Measurements from ENCODE around the gene DDX5. TPM values are rescaled to one million over a fixed set of nuclear protein-coding genes. Genes with fewer than 3 reads are reported as not detected.
A peak's percentile ranks its signal among the peaks of the same experiment; 100 is the strongest.
"Not testable (repeated sequence)": the region's sequence is repeated elsewhere in the genome, so short reads cannot be mapped to it uniquely, and the experiment has no call there.

DDX5 gene
- total RNA-seq, 1 experiment from 2014 or later = 217 TPM

DNA sequence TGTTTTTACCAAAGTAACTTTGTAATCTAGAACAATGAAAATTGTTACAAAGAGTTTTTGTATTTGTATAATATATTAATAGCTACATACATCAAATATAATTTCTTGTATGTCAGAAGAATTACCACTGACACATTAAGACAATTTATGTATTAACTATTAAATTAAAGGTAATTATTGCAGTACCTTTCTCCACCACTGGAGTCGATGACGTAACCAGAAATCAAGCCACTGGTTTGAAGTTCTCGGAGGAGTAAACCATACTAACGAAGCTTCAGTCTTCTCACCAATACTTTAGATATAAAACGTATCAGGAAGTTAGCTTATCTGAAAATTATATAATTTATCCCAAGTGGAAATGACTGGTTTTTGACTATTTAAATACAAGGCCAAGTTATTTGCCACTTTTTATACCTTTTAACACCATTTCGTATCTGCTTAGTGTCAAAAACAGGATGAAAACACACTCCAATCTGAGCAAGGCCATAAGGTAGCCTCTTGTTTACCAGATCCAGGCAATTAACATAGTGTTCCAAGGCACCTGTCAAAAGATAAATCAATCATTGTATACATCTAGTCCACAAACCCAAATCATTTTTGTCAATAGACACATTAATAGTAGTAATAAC is 13.5 kb downstream of the DDX5 start:
- no peak for DNase-seq (ENCODE audit: low spot score)

DNA sequence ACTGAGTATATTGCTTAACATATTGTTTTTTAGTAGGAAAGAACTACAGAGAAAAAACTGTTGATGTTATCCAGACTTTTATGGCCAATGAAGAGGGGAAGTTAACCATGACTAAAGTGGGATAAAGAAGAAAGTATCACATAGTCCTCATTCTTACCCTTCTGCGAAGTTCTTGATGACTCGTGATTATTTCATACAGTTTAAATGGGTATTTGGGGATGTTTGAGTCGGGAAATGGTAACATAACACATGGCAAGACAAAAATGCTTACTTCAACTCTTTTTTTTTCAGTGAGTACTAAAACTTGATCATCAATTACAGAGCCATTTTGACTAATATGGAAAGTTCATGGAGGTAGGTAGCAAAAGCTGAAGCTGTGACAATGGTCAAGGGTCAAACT is 14.1 kb downstream of the DDX5 start:
- DNase-seq (ENCODE audit: low spot score) = no peak

DNA sequence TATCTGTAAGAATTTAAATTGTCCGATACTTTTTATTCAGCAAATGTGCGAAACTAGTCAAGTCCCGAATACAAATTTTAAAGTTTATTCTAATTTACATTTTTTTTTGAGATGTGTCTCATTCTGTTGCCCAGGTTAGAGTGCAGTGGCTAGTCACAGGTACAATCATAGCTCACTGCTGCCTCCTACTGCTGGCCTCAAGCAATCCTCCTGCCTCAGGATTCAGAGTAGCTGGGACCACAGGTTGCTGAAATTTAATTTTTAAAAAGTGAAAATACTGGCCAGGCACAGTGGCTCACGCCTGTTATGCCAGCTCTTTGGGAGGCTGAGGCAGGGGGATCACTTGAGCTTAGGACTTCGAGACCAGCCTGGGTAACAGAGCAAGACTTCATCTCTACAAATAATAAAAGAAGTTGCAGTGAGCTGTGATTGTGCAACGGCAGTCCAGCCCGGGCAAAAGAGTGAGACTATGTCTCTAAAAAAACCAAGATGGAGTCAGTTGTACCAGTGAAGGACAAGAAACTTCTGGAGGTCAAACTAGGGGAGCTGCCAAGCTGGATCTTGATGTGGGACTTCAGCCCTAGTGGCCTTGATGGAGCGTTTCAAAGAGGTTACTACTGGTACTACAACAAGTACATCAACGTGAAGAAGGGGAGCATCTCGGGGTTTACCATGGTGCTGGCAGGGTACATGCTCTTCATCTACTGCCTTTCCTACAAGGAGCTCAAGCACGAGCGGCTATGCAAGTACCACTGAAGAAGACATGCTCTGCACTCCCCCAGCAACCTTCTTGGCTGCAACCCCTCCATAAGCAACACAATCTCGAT is 14.8 kb downstream of the DDX5 start:
- peak; percentile 53 for DNase-seq (ENCODE audit: low spot score)

DNA sequence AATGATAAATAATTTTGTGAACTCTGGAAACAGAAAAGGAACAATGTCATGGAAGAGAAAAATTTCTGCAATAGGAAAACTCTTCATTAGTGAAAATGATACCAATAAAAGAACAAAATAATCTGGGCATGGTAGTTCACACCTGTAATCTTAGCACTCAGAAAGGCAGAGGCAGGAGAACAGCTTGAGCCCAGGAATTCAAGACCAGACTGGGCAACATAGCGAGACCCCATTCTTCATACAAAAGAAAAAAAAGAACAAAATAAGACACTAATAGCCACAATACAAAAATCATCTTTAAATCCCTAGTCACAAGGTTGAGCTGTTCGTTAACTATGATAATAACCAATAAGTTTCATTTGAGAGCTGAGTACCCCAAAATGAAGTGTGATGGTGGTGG is 17.8 kb downstream of the DDX5 start:
- no peak for DNase-seq (ENCODE audit: low spot score)

DNA sequence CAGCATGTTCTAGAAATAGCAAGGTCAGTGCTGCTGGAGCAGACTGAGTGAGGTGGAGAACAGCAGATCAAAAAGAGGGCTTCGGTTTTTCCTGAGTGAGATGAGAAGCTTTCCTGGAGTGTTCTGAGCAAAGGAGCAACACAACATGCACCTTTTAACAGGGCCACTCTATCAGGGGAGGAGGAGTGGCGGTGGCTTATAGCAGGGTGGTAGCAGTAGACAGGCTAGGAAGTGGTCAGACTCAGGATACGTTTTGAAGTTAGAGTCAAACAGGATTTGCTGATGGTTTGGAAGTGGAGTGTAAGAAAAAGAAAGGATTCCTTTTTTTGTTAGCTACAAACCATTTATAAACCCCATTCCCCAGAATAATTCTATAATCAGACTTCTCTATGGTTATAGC is 21.7 kb downstream of the DDX5 start:
- DNase-seq (ENCODE audit: low spot score) = no peak

DNA sequence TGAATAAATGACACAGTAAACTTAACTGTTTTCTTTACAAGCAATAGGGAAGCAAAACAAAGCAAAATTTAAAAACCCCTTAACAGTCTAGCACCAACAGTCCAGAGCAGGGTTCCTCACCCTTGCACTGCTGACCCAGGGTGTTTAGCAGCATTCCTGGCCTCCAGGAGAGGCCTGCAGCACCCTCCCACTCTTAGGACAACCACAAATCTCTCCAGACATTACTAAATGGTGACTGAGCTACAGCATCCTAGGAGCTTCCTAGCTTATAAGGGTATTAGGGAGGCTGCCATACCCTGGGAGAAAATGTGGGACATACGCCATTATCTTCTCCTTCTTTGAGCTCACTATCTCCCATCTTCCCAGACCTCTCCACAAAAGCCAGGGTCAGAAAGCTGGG is 25.1 kb downstream of the DDX5 start:
- no peak for DNase-seq (ENCODE audit: low spot score)

DNA sequence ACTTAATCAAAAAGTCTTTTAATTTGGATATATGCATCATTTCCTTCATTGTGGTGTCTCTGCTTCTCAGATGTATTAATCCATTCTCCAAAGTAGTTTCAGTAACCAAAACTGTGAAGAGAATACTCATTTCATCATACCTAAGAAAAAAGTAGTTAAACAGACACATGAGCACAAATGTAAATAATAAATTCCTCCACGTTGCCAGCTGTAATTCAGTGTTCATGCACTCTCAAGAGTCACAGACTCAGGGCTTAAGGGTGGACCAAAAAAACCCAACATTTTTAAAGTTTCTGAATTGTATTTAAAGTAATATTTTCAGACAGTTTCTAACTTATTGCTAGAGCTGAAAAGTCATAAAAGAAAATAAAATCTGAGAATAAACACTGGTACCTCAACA is 28.2 kb downstream of the DDX5 start:
- DNase-seq (ENCODE audit: low spot score) = no peak

DNA sequence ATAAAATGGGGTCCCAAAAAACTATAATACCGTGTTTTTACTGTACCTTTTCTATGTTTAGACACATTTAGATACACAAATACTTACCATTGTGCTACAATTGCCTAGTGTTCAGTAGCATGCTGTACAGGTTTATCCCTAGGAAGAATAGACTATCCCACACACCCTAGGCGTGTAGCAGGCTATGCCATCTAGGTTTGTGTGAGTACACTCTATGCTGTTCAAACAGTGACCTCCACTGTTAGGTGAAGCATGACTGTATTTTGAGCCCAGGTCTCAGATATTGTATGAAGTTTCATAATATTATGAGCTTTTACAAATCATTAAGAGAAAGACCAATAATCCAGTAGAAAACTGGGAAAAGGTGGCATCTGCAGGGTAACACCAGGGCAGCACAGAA is 33.5 kb downstream of the DDX5 start:
- no peak for DNase-seq (ENCODE audit: low spot score)

DNA sequence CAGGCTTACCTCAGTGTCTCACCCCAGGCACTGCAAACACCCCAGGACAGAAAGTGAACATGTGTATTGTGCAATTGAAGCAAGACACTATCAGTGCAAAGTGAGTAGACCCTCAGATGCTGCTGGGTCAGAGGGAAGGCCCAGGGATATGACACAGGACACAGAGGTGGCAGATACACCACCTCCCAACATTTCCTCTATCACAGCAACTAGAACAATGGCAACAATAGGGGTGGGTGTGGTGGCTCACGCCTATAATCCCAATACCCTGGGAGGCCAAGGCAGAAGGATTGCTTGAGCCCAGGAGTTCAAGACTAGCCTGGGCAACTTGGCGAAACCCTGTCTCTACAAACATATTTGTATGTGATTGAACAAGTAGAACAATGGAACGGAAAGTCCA is 34.6 kb downstream of the DDX5 start:
- DNase-seq (ENCODE audit: low spot score) = no peak

DNA sequence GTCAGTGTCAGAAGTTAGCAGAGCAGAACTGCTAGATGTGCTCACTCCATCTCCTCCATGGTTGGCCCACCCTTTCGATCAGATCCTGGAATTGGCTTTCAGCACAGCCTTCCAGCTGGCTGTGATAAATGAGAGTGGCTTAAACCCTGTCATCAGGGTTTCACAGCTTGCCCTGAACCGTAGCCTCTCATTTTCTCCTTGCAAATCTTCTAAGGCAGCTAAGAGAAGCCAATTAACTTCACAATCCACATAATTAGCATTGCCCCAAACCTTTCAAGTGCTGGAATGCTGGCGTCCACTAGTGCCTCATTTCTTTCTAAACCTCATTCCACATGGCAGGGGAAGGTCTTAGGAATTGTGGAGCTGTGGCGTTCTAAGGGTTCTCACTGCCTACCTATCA is 35.5 kb downstream of the DDX5 start:
- no peak for DNase-seq (ENCODE audit: low spot score)

DNA sequence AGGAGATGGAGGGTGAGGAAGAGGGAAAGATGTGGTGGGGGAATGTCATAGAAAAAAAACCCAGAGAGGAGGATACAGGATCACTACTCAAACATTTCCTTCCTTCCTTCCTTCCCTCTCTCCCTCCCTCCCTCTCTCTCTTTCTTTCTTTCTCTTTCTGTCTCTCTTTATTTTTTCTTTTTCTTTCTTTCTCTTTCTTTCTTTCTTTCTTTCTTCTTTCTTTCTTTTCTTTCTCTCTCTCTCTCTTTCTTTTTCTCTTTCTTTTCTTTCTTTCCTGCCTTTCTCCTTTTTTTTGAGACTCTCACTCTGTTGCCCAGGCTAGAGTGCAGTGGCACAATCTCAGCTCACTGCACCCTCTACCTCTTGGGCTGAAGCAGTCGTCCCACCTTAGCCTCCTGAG is 39.3 kb downstream of the DDX5 start:
- not testable (repeated sequence) for DNase-seq (ENCODE audit: low spot score)

DNA sequence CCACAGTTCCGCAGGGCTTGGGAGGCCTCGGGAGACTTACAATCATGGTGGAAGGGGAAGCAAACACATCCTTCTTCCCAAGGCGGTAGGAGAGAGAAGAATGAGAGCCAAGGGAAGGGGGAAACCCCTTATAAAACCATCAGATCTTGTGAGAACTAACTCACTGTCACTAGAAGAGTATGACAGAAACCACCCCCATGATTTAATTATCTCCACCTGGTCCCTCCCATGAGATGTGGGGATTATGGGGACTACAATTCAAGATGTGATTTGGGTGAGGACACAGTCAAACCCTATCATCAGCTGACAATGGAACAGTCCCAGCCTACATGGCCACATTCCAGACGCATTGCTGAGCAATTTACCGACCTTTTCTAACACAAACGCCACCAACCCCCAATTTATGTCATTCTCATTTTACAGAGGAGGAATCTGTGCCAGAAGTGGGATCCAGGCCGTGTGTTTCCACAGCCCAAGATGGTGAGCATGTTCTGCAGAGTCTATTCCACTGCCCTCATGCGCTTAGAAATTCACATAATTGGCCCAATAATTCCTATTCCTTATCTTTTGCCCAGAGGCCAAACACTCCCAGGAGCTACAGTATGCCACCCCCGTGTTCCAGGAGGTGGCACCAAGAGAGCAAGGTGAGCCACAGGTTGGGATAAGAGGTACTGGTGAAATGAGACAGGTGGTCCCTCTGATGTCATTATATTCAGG is 39.9 kb downstream of the DDX5 start:
- DNase-seq (ENCODE audit: low spot score) = no peak

DNA sequence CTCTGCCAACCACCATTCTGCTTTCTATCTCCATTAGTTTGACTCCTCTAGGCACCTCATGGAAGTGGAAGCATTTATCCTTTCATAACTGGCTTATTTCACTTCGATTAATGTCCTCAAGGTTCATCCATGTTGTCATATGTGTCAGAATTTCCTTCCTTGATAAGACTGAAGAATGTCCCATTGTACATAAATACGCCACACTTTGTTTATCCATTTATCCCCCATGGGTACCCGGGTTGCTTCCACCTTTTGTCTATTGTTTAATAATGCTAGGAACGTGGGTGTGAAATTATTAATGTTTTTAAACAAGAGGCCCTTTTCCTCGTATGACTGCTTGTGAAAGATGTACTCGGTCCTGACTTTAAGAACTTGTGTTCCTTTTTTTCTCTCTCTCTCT is 44.3 kb downstream of the DDX5 start:
- DNase-seq (ENCODE audit: low spot score) = no peak

DNA sequence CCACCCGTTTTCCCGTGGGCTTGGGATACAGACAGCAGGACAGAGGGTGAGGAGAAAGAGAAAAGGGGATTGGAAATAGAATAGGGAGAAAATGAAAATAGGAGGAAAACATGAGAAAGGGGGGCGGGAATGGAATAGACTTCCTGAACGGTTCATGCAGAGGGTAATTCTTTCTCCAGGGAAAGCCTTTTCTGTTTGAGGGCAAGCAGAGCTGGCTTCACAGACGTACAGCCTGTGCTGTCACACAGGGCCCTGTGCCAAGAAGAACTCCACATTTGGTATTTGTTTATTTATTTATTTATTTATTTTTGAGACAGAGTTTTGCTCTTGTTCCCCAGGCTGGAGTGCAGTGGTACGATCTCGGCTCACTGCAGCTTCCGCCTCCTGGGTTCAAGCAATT is 45.1 kb downstream of the DDX5 start:
- DNase-seq (ENCODE audit: low spot score) = no peak

DNA sequence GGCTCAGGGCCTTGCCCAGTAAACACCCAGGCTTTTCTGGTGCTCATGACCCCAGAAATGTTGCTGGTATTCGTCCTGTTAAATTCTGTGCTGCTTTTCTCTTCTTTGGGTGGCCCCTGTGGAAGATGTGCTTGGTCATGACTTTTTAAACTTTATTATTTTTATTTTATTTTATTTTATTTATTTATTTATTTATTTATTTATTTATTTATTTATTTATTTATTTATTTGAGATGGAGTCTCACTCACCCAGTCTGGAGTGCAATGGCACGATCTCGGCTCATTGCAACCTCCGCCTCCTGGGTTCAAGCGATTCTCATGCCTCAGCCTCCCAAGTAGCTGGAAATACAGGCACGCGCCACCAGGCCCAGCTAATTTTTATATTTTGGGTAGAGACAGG is 46.3 kb downstream of the DDX5 start:
- not testable (repeated sequence) for DNase-seq (ENCODE audit: low spot score)

DNA sequence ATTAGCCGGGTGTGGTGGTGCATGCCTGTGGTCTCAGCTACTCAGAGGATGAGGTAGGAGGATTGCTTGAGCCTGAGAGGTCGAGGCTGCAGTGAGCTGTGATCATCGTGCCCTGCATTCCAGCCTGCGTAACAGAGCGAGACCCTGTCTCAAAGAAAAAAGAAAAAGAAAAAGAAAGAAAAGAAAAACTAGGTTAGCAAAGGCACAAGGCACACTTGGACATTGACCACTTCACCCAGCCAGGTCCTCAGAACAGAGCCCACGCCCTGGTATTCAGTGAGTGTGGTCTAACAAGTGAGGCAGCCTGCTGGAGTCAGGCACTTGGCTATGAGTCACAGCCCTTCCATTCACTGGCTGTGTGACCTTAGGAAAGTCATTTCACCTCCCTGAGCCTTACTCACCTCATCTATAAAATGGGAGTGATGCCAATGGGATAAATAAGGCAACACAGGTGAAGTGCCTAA is 46.8 kb downstream of the DDX5 start:
- DNase-seq (ENCODE audit: low spot score) = no peak

DNA sequence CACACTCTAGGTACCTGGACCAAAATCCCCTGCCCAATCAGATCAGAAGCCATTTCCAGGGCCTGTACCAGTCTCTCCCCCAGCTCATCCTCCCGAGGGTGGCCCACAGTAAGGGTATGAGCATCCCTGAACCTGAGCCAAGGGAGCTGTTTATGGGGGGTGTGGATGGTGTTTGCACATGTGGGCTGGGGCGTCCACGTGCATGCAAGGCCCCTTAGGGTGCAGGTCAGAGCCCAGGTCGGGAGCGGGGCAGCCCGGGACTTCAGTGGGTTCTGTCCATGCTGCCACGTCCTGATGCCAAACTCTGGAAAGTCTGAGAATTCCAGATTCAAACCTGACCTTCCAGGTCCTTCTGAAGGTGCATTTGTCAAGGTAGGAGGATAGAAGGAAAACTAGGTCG is 47.3 kb downstream of the DDX5 start:
- no peak for DNase-seq (ENCODE audit: low spot score)

DNA sequence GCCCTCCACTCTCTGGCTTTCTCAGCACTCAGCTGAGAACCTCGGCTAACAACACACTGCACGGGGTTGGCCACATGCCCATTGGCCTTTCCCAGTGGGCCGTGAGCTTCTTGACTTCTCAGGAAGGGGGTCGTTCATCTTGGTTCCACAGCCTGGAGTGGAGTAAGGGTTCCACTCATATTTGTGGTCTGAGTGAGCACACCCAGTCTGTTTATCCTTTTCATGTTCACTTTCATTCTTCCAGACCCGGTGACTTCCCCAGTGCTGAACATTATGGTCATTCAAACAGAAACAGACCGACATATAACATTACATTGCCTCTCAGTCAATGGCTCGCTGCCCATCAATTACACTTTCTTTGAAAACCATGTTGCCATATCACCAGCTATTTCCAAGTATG is 48.9 kb downstream of the DDX5 start:
- no peak for DNase-seq (ENCODE audit: low spot score)

DNA sequence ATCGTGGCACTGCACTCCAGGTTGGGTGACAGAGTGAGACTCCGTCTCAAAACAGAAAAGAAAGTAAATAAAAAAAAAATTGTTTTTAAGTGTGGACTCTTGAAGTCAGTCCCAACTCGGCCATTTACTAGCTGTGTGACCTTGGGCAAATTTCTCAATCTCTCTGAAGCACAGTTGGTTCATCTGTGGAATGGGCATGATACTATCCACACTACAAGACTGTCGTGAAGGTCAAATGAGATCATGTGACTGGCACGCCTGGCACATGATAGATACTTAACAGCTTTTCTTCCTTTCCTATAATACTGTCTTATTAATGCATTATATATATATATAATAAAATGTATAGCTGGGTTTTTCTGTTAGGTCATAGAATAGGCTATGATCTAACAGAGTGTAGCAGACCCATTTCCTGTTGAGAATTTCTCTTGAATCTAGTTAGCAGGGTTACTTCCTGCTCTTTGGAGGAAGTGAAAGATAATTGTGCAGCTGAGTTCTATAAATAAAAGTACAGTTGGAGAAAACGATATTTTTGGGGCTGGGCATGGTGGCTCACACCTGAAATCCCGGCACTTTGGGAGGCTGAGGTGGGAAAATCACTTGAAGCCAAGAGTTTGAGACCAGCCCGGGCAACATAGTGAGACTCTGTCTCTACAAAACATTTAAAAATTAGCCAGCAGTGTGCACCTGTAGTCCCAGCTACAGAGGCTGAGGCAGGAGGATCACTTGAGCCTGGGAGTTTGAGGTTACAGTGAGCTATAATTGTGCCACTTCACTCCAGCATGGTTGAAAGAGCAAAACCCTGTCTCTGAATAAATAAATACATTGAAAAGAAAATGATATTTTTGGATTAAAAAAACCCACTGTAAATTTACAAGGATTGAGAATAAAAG is 49.9 kb downstream of the DDX5 start:
- DNase-seq (ENCODE audit: low spot score) = no peak

DNA sequence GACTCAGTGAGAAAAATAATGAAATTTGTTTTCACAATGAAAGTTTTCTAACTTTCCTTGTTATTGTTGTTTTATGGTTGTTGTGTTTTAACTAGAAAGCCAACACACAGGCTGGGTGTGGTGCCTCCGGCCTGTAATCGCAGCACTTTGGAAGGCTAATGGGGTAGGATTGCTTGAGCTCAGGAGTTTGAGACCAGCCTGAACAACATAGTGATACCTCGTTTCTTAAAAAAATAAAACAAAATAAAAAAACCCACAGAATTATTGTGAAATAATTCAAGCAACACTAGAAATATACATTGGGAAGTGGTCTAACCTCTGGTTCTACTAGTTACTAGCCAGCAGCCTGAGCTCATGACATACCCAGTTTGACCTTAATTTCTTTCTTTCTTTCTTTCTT is 56.5 kb downstream of the DDX5 start:
- DNase-seq (ENCODE audit: low spot score) = no peak

DNA sequence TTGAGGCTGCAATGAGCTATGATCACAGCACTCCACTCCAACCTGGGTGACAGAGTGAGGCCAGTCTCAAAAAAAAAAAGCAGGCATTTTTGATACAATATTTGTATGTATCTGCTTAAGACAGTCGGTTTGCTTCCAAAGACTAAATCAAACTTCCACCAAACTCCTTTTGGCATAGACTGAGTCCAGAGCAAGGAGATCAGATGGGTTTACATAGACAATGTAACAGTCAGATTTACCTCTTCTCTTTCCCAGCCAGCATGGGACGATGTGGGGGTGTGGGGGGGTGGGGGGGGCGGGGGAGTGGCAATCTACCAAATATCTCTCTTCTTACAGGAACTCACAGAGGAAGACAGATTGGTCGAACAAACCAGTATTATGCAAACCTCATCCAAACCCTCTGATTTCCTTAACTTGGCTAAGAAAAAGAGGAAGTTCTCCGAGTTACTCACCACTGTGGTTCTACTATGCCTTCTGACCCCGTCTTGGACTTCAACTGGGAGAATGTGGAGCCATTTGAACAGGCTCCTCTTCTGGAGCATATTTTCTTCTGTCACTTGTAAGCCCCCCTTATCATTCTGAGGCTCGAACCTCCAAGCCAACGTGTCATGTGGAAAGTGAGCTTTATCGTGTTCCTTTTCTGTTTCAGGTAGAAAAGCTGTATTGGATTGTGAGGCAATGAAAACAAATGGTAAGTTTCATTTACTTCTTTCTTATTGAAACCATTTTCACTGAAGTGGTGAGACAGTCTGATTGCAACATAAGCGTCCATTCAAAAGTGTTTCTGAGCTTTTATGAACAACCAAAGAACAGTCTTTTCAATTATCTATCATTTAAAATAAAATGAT is 57.2 kb downstream of the DDX5 start, which contains the start of gene MILR1:
TSS of gene MILR1 (plus strand) at position 451 of the 848 bp plus-strand sequence. CDS start at position 505, 54 bp downstream.
- peak; percentile 93 for DNase-seq (ENCODE audit: low spot score)
